ENCODE data around the gene GIGYF2. TPM values are rescaled to one million over a fixed set of nuclear protein-coding genes. Genes with fewer than 3 reads are reported as not detected.

GIGYF2 gene
- total and polyA plus RNA-seq, 2 of the 13 experiments (the other 11 are each of a cell fraction or from before 2014, with no cell fraction given) = 44.9 to 73.5 TPM

DNA sequence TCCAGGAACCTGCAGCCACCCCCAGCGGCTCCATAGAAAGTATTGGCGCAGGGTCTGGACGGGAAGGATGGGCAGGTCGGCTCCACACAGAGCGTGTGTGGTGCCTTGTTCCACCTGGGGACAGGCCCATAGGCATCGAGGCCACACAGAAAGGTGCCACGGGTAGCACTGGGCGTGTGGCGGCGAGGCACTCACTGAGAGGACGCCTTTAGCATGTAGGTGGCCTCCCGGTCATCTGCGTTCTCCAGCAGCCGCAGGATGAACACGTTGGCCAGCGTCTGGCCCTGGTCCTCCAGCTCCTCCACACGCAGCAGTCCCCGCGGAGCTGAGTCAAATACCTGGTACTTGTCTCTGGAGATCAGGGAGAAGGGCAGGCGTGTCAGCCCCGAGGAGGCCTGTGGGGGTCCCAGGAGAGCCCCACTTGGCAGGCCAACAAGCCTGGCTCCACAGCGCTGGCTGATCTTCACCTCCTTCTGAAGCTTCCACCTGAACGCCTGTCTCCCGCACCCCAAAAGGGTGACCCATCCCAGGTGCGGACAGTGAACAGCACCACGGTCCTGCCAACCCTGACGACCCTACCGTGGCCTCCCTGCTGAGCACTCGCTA, 186.1 kb downstream of the GIGYF2 start (continued):
- TF ChIP-seq, protein P1, sequence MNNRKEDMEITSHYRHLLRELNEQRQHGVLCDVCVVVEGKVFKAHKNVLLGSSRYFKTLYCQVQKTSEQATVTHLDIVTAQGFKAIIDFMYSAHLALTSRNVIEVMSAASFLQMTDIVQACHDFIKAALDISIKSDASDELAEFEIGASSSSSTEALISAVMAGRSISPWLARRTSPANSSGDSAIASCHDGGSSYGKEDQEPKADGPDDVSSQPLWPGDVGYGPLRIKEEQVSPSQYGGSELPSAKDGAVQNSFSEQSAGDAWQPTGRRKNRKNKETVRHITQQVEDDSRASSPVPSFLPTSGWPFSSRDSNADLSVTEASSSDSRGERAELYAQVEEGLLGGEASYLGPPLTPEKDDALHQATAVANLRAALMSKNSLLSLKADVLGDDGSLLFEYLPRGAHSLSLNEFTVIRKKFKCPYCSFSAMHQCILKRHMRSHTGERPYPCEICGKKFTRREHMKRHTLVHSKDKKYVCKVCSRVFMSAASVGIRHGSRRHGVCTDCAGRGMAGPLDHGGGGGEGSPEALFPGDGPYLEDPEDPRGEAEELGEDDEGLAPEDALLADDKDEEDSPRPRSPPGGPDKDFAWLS (CRISPR knock-in tag; IDR thresholded peaks at IDR 0.05; ENCODE audit: borderline replicate concordance) = 0 out of 2 replicates have a peak, but pooled peaks have one; percentile 61
- TF ChIP-seq ATRX (CRISPR knock-in tag; IDR thresholded peaks at IDR 0.05; ENCODE audit: borderline replicate concordance) (no peak), AGO1 (IDR thresholded peaks at IDR 0.05; ENCODE audit: low read depth, low read length, poor library complexity, severe bottlenecking) (peak; percentile 88), MTF2 (CRISPR knock-in tag; IDR thresholded peaks at IDR 0.05; ENCODE audit: borderline replicate concordance) (no peak), FOXO1 (CRISPR knock-in tag; IDR thresholded peaks at IDR 0.05) (no peak), RBFOX2 (IDR thresholded peaks at IDR 0.05; ENCODE audit: low read depth, low read length) (peak; percentile 42), SMAD1 (CRISPR knock-in tag; IDR thresholded peaks at IDR 0.05; ENCODE audit: borderline replicate concordance, low read depth) (no peak), HOXA5 (CRISPR knock-in tag; IDR thresholded peaks at IDR 0.05) (no peak), FOXP1 (IDR thresholded peaks at IDR 0.05) (no peak), FOXP1 (CRISPR knock-in tag; IDR thresholded peaks at IDR 0.05) (no peak), MEIS1 (CRISPR knock-in tag; IDR thresholded peaks at IDR 0.05; ENCODE audit: borderline replicate concordance) (no peak)
- TF ChIP-seq, protein P2, sequence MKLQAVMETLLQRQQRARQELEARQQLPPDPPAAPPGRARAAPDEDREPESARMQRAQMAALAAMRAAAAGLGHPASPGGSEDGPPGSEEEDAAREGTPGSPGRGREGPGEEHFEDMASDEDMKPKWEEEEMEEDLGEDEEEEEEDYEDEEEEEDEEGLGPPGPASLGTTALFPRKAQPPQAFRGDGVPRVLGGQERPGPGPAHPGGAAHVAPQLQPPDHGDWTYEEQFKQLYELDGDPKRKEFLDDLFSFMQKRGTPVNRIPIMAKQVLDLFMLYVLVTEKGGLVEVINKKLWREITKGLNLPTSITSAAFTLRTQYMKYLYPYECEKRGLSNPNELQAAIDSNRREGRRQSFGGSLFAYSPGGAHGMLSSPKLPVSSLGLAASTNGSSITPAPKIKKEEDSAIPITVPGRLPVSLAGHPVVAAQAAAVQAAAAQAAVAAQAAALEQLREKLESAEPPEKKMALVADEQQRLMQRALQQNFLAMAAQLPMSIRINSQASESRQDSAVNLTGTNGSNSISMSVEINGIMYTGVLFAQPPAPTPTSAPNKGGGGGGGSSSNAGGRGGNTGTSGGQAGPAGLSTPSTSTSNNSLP (IDR thresholded peaks at IDR 0.05; ENCODE audit: low read depth, low read length) = no peak
